Measurements from ENCODE around the gene DPYD. TPM values are rescaled to one million over a fixed set of nuclear protein-coding genes. Genes with fewer than 3 reads are reported as not detected.

Gene DPYD
- total and polyA plus RNA-seq, 9 of the 15 experiments (the other 6 are each of a cell fraction or from before 2014, with no cell fraction given), result 0.03 to 0.25 (median 0.08) TPM; not detected in 2

DNA sequence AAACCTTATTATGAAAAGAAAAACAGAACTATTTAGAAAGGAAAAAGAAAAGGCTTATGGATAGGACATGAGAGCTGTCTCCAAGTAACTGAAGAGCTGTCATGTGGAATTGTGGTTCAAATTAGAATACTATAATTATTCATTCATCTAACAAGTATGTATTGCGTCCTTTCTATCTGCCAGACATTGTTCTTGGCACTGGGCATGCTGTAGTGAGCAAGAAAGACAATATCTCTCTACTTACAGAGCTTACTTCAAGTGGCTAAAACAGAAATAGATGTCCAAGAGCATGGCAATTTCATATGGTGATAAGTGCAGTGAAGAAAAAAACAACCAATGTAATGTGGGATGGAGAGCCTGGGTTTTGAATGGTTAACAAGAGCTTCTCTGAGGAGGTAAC lies 413.0 kb downstream of the DPYD start (continued):
- TF ChIP-seq TEAD4 (IDR thresholded peaks at IDR 0.05; ENCODE audit: low read length) (no peak), TEAD4 (CRISPR knock-in tag; IDR thresholded peaks at IDR 0.05; ENCODE audit: borderline replicate concordance) (no peak), NFRKB (IDR thresholded peaks at IDR 0.05; ENCODE audit: low read depth) (no peak)

DNA sequence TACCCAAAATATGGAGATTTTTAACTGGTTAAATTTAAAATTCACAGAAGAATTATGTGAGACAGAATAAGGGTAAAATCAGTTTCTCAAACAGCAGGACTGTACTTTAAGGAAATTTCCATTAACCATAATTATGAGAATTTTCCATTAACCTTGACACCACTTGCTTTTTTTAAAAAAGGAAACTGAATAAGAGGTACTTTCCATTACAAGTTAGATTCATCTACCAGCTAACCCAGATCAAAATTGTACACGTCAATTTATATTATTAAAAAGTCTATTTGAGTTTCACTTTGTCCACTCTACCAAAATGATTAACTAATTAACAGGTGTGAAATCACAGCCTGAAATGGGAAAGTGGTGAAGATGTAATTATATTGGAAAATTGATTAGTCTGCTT lies 414.5 kb downstream of the DPYD start:
- 0% methylated on average over 1 of the region's 1 CpG for WGBS (ENCODE audit: insufficient coverage, low coverage, missing lambda C conversion rate)
- Histone ChIP-seq H3K9me3 (replicated peaks; ENCODE audit: control insufficient read depth, insufficient read depth, low read depth, low read length) (no peaks in the 10 kb centered on the region), H2AFZ (ENCODE audit: low read depth, low read length) (no peak overlapping the region), H3K27ac (ENCODE audit: extremely low read depth, low read depth, low read length) (no peak overlapping the region), H3K9ac (ENCODE audit: insufficient read depth in 1 of 2, low read depth in 2 of 2, low read length in 2 of 2) (no peak overlapping the region), H3K9me1 (ENCODE audit: control insufficient read depth, insufficient read depth, low read length) (no peaks in the 10 kb centered on the region), H4K20me1 (replicated peaks; ENCODE audit: control insufficient read depth, insufficient read depth, low read length) (no peaks in the 10 kb centered on the region), H3K27me3 (ENCODE audit: control insufficient read depth in 2 of 2, insufficient read depth in 2 of 2, low read length in 2 of 2) (no peaks in the 10 kb centered on the region), H3K79me2 (ENCODE audit: control insufficient read depth, insufficient read depth, low read length) (no peaks in the 10 kb centered on the region), H3K4me3 (no peak overlapping the region), H3K4me2 (ENCODE audit: insufficient read depth, low read length) (no peak overlapping the region), H3K4me1 (replicated peaks in 1 of 2; ENCODE audit: control insufficient read depth in 2 of 2, insufficient read depth in 2 of 2, low read length in 2 of 2) (no peaks in the 10 kb centered on the region), H3K36me3 (ENCODE audit: control insufficient read depth, insufficient read depth, low read length) (no peaks in the 10 kb centered on the region)
- ATAC-seq, result no peak
- no peak for TF ChIP-seq MEIS2 (IDR thresholded peaks at IDR 0.05; ENCODE audit: partially characterized antibody)
- TF ChIP-seq ZNF586 (CRISPR knock-in tag; conservative IDR thresholded peaks at IDR 0.05), result no peak
- no peak for TF ChIP-seq TAF15 (IDR thresholded peaks at IDR 0.05; ENCODE audit: low read depth, low read length)
- TF ChIP-seq SNIP1 (IDR thresholded peaks at IDR 0.05; ENCODE audit: low read depth), result no peak
- TF ChIP-seq PML (IDR thresholded peaks at IDR 0.05; ENCODE audit: low read length), result no peak
- no peak for TF ChIP-seq GATAD2B (IDR thresholded peaks at IDR 0.05; ENCODE audit: borderline replicate concordance)
- TF ChIP-seq ZNF124 (CRISPR knock-in tag; IDR thresholded peaks at IDR 0.05), result no peak
- TF ChIP-seq SRSF3 (IDR thresholded peaks at IDR 0.05; ENCODE audit: insufficient read depth, low read length), result no peak
- TF ChIP-seq, protein P1, sequence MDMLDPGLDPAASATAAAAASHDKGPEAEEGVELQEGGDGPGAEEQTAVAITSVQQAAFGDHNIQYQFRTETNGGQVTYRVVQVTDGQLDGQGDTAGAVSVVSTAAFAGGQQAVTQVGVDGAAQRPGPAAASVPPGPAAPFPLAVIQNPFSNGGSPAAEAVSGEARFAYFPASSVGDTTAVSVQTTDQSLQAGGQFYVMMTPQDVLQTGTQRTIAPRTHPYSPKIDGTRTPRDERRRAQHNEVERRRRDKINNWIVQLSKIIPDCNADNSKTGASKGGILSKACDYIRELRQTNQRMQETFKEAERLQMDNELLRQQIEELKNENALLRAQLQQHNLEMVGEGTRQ (CRISPR knock-in tag; IDR thresholded peaks at IDR 0.05), result no peak
- TF ChIP-seq JUND (IDR thresholded peaks at IDR 0.05; ENCODE audit: borderline replicate concordance, low read depth, low read length), result no peak
- no peak for TF ChIP-seq JUND (tag; IDR thresholded peaks at IDR 0.05; ENCODE audit: borderline replicate concordance, low read depth, low read length)
- no peak for TF ChIP-seq ARHGAP35 (IDR thresholded peaks at IDR 0.05; ENCODE audit: partially characterized antibody)
- TF ChIP-seq RBFOX2 (IDR thresholded peaks at IDR 0.05; ENCODE audit: low read depth, low read length), result no peak
- TF ChIP-seq PHF8 (IDR thresholded peaks at IDR 0.05; ENCODE audit: borderline replicate concordance, low read length), result no peak
- no peak for DNase-seq (ENCODE audit: extremely low read depth in 1 of 4, low spot score in 3 of 4)
- BruUV-seq (replicated peaks), result no TSS peak
- intact Hi-C loops (cut with micrococcal nuclease), result no loop called here
- in situ Hi-C loops (cut with MboI), result no loop called here
- FAIRE-seq, result no peak
- CTCF ChIA-PET (ENCODE audit: low intra/inter-chr PET ratio), result no interaction called here
- POLR2A ChIA-PET, result no interaction called here
